ENCODE measurements around the gene MIEN1.
A peak's percentile ranks its signal among the peaks of the same experiment; 100 is the strongest.

The MIEN1 gene

GRCh38 chr17:39754161-39754957 lies 24.0 kb upstream of the MIEN1 start:
- peaks cover 14 to 18% of the 10 kb centered on the region in 2 experiments for H3K4me1 ChIP-seq (ENCODE audit: control insufficient read depth in 1 of 2, insufficient read depth in 1 of 2, low read depth in 1 of 2, low read length in 1 of 2)
- no peaks in the 10 kb centered on the region for H3K9me3 ChIP-seq
- H3K36me3 ChIP-seq = no peaks in the 10 kb centered on the region
- peak overlapping the region; percentile 60 to 92 for H3K4me3 ChIP-seq (ENCODE audit: low read depth in 1 of 2, low read length in 1 of 2)
- peaks cover 80% of the 10 kb centered on the region for H3K27me3 ChIP-seq
- peak; percentile 100 for TF ChIP-seq CTCF (IDR thresholded peaks at IDR 0.05)
- H3K27ac ChIP-seq = peak overlapping the region; percentile 83

GRCh38 chr17:39753514-39754160 lies 23.3 kb upstream of the MIEN1 start:
- Histone ChIP-seq H3K27me3 (peaks cover 78% of the 10 kb centered on the region), H3K27ac (peak overlapping the region; percentile 83), H3K9me3 (no peaks in the 10 kb centered on the region), H3K4me3 (ENCODE audit: low read depth in 1 of 2, low read length in 1 of 2) (peak overlapping the region; percentile 60 to 92), H3K36me3 (no peaks in the 10 kb centered on the region), H3K4me1 (ENCODE audit: control insufficient read depth in 1 of 2, insufficient read depth in 1 of 2, low read depth in 1 of 2, low read length in 1 of 2) (peaks cover 14 to 18% of the 10 kb centered on the region in 2 experiments)
- no peak for TF ChIP-seq CTCF (IDR thresholded peaks at IDR 0.05)

- Histone ChIP-seq H3K9me3 (no peaks in the 10 kb centered on the region), H3K4me1 (ENCODE audit: control insufficient read depth in 1 of 2, insufficient read depth in 1 of 2, low read depth in 1 of 2, low read length in 1 of 2) (peaks cover 14 to 18% of the 10 kb centered on the region in 2 experiments), H3K27me3 (peaks cover 76% of the 10 kb centered on the region), H3K27ac (no peak overlapping the region), H3K4me3 (ENCODE audit: low read depth in 1 of 2, low read length in 1 of 2) (no peak overlapping the region), H3K36me3 (no peaks in the 10 kb centered on the region)
- TF ChIP-seq CTCF (IDR thresholded peaks at IDR 0.05) = no peak
These were observed 22.0 kb upstream of the MIEN1 start for GRCh38 chr17:39752241-39752881.

GRCh38 chr17:39751637-39752036 lies 21.3 kb upstream of the MIEN1 start:
- no peak for TF ChIP-seq CTCF (IDR thresholded peaks at IDR 0.05)
- peaks cover 68% of the 10 kb centered on the region for H3K27me3 ChIP-seq
- no peak overlapping the region for H3K27ac ChIP-seq
- no peaks in the 10 kb centered on the region for H3K36me3 ChIP-seq
- no peaks in the 10 kb centered on the region for H3K9me3 ChIP-seq
- H3K4me3 ChIP-seq (ENCODE audit: low read depth in 1 of 2, low read length in 1 of 2) = no peak overlapping the region
- H3K4me1 ChIP-seq (ENCODE audit: control insufficient read depth in 1 of 2, insufficient read depth in 1 of 2, low read depth in 1 of 2, low read length in 1 of 2) = peaks cover 14 to 18% of the 10 kb centered on the region in 2 experiments

GRCh38 chr17:39751016-39751543 lies 20.7 kb upstream of the MIEN1 start:
- Histone ChIP-seq H3K9me3 (no peaks in the 10 kb centered on the region), H3K27ac (no peak overlapping the region), H3K36me3 (no peaks in the 10 kb centered on the region), H3K4me3 (ENCODE audit: low read depth in 1 of 2, low read length in 1 of 2) (no peak overlapping the region), H3K4me1 (ENCODE audit: control insufficient read depth in 1 of 2, insufficient read depth in 1 of 2, low read depth in 1 of 2, low read length in 1 of 2) (peaks cover 14 to 18% of the 10 kb centered on the region in 2 experiments), H3K27me3 (peaks cover 63% of the 10 kb centered on the region)
- TF ChIP-seq CTCF (IDR thresholded peaks at IDR 0.05) = no peak

Data from neutrophil (primary cell).